ENCODE data around the gene TTLL11.

Gene TTLL11

DNA sequence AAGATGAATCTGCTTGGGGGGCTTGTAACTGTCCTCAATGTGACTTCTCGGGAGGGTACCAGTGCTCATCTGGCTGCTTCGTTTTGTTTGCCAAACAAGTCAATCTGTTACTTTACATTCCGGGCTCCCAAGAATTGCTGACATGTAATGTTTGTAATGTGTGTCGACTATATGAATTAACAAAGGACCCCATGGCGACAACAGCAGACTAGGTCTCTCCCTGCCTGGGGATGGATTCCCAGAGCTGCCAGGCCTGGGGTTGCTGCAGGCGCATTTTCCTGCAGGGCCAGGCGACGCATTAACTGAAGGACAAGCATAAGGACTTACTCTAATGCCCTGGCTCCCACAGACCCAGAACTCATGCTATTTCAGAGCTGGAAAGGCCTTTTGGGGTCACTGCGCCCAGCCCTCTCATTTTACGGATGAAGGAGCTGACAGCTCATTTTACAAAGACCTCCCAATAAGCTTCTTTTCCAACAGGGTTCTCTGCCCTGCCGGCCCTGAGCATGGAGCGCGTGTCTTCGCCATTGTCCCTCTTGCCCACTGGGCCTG, 214.8 kb downstream of the TTLL11 start:
- TF ChIP-seq, protein P1, sequence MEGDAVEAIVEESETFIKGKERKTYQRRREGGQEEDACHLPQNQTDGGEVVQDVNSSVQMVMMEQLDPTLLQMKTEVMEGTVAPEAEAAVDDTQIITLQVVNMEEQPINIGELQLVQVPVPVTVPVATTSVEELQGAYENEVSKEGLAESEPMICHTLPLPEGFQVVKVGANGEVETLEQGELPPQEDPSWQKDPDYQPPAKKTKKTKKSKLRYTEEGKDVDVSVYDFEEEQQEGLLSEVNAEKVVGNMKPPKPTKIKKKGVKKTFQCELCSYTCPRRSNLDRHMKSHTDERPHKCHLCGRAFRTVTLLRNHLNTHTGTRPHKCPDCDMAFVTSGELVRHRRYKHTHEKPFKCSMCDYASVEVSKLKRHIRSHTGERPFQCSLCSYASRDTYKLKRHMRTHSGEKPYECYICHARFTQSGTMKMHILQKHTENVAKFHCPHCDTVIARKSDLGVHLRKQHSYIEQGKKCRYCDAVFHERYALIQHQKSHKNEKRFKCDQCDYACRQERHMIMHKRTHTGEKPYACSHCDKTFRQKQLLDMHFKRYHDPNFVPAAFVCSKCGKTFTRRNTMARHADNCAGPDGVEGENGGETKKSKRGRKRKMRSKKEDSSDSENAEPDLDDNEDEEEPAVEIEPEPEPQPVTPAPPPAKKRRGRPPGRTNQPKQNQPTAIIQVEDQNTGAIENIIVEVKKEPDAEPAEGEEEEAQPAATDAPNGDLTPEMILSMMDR (IDR thresholded peaks at IDR 0.05; ENCODE audit: control extremely low read depth, extremely low read depth, low read depth, missing control alignments), result no peak
- ChIA-PET POLR2A (no interaction called here), CTCF (interaction anchor here (0.7 to 1.2 kb wide), 2 partner anchors 9 to 37 kb away, joined by 3 read pairs; no protein-coding TSS in a partner anchor)
- no peak for DNase-seq (ENCODE audit: extremely low spot score)

DNA sequence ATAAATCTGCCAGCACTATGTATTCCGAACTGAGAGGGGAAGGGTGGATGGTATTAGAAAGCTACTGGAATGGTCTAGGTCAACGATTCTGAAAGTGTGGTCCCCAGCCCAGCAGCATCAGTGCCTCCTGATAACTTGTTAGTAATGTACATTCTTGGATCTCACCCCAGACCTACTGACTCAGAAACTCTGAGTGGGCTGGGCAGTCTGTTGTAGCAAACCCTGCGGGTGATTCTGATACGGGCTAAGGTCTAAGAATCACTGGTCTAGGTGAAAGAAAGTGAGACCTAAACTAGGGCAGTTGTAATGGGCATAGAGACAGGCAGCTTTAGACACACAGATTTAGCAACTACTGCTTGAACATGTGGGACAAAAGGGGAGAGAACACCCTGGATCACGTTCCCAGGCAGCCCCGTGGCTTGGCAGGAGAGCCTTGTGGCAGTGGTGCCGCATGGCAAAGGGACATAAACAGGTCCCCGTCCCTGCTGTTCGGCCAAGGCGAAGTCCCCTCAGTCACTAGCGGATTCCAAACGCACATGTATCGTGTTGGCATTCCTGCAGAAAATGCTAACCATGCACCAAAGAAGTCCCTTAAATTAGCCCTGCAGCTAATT, 216.3 kb downstream of the TTLL11 start:
- DNase-seq (ENCODE audit: extremely low spot score), result no peak
- ChIA-PET CTCF (no interaction called here), POLR2A (no interaction called here)
- TF ChIP-seq, protein P1 (IDR thresholded peaks at IDR 0.05; ENCODE audit: control extremely low read depth, extremely low read depth, low read depth, missing control alignments), result no peak

DNA sequence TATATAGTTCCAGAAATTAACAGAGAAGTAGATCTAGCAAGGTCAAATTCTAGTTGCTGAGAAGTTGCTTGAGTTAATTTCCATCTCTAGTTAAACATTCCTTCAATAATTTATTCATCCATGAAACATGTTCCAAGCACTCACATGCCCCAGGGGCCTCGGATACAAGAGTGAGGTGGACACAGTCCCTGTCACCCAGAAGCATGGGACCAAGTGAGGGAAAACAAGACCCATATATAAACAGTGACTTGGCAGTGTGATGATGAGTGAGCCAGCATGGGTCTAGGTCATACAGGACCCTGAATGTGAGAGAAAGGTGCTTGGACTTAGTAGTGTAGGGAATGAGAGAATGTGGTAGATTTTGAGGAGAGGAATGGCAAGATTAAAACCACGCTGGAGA, 216.9 kb downstream of the TTLL11 start:
- CTCF ChIA-PET, result interaction anchor here (0.7 kb wide), 1 partner anchor 12 kb away, joined by 3 read pairs; no protein-coding TSS in a partner anchor
- no peak for DNase-seq (ENCODE audit: extremely low spot score)
- TF ChIP-seq, protein P1 (IDR thresholded peaks at IDR 0.05; ENCODE audit: control extremely low read depth, extremely low read depth, low read depth, missing control alignments), result no peak

GRCh38 chr9:121874524-121874923, 218.6 kb downstream of the TTLL11 start:
- ChIA-PET CTCF (no interaction called here), POLR2A (interaction anchor here (0.7 kb wide), 1 partner anchor 268 kb away, joined by 4 read pairs; no protein-coding TSS in a partner anchor)
- no peak for DNase-seq (ENCODE audit: extremely low spot score)
- TF ChIP-seq, protein P1 (IDR thresholded peaks at IDR 0.05; ENCODE audit: control extremely low read depth, extremely low read depth, low read depth, missing control alignments), result no peak

More for the DNA sequence above, 216.9 kb downstream of the TTLL11 start:
- POLR2A ChIA-PET, result no interaction called here

DNA sequence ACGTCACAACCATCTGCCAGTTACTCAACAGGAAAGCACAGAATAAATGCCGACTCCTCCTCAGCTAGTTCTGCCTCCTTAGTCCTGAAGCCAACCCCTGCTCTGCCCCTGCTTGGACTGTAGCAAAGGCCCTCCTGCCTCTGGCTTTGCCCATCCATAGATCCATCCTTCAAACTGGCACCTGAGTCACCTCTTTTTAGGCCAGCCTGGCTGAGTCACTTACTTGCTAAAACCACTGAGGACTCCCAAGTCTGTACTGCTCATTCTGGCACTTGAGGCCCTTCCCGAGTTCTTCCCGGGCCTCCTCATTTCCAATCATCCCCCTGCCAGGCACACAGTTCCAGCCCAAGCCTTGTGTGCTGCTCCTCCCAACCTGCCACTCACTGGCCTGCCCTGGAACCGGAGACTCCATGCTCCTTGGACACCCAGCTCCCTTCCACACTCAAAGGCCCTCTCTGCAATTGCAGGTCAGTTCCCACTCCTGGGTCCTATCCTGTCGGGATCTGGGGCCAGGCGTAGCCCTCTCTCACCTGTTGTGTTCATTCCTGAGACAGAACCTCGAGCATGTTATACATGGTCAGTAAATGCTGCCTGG, 221.6 kb downstream of the TTLL11 start:
- TF ChIP-seq, protein P1 (IDR thresholded peaks at IDR 0.05; ENCODE audit: control extremely low read depth, extremely low read depth, low read depth, missing control alignments), result no peak
- POLR2A ChIA-PET, result no interaction called here

GRCh38 chr9:121870271-121870670, 222.8 kb downstream of the TTLL11 start:
- no peak for DNase-seq (ENCODE audit: extremely low spot score)
- ChIA-PET CTCF (no interaction called here), POLR2A (no interaction called here)
- TF ChIP-seq, protein P1 (IDR thresholded peaks at IDR 0.05; ENCODE audit: control extremely low read depth, extremely low read depth, low read depth, missing control alignments), result no peak

More for the DNA sequence above, 221.6 kb downstream of the TTLL11 start:
- DNase-seq (ENCODE audit: extremely low spot score), result no peak
- CTCF ChIA-PET, result no interaction called here

Data from GM10248 (cell line).